HG02610 (cell line): ENCODE measurements around the gene SIAH3.
"Not testable (repeated sequence)": the region's sequence is repeated elsewhere in the genome, so short reads cannot be mapped to it uniquely, and the experiment has no call there.

ENCODE experiments used
- ATAC-seq: cut with Tn5 transposase; IDR thresholded peaks from one replicate; pipeline ENCODE4 v1.9.1; 2021; ENCODE audit warnings: mild to moderate bottlenecking, moderate library complexity; ENCODE audit not compliant: unreplicated experiment

The SIAH3 gene, protein sequence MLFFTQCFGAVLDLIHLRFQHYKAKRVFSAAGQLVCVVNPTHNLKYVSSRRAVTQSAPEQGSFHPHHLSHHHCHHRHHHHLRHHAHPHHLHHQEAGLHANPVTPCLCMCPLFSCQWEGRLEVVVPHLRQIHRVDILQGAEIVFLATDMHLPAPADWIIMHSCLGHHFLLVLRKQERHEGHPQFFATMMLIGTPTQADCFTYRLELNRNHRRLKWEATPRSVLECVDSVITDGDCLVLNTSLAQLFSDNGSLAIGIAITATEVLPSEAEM

DNA sequence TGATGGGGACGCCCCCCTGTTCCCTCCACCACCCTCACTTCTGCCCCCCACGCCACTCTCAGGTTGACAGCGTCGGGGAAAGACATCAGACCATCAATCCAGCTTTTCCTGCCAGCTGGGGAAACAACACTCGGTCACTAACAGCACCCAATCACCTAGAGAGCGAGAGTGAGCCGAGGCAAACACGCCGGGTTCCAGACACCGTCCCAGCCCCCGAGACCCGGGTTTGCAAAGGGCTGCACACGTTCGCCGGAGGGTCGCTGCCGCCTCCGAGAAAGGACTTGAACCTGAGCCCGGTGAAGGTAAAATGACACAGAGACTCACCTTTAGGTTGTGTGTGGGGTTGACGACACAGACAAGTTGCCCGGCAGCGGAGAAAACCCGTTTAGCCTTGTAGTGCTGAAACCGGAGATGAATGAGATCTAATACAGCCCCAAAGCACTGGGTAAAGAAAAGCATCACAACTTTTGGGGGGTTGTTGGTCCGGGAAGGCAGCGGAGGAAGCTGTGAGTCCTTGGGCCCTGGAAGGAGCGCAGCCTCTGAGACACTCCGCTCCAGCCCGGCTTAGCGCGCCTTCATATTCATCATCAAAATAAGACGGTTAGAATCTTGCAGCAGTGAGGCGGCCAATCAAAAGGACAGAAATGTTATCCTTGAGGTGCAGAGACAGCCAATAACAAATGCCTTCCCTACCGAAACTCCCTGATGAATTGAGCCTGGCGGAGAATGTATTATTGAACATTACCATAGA, at the start of gene SIAH3:
Gene SIAH3, minus strand, starts transcription at position 583 of the 751 bp plus-strand sequence. Its CDS starts 124 bp downstream, at position 459.
- no peak for ATAC-seq

DNA sequence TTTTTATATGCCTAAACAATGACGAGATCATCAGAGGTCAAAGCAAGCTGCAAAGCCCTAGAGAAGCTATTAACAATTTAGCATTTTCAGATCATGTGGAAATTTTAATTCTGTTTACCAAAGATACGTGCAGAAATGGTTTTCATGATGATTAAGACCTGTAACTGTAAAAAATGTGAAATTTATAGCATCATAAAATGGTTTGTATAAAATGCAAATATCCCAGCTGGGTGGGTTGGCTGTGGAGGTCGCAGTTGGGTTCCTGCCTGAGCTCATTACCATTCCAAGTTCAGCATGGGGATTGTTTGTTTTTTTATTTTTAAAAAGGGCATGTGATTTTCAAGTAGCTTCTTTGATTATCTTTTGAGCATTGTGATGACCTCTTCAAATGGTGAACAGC, 47.9 kb upstream of the SIAH3 start:
- ATAC-seq = no peak

DNA sequence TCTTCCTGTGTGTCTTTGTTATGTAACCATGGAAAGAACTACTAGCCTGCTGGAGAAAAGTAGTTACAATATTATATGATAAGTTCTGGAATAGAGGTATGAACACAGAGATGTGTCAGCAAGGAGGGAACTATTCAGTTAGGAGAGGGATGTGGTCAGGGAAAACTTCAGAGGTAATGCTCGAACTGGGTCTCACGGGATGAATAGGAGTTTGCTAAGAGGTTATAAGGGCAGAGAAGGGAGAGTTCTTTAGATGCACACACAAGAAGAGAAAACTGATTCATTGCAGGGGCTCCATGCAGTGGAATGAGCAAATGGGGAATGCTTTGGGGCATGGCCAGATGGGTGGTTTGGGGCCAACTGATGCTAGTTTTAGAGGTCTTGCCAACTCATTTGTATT, 46.0 kb upstream of the SIAH3 start:
- no peak for ATAC-seq

DNA sequence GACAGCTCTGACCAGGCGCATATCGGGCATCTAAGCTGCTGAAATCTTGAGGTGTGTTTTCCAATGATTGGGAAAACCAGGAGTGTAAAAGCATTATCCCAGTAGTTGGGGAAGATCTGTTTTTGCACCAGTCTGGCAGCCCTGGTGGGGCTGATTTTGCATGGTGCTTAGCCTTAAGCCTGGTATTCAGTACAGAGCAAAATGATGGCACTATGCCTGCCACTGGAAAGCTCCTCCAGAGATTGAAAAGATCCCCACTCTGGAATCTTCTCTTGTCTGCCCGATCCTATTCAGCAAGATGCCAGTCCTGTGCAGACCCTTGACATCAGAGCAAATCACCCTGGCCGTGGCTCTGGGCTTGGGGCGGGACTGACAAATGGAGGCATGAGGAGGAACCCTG, 44.7 kb upstream of the SIAH3 start:
- ATAC-seq = no peak

DNA sequence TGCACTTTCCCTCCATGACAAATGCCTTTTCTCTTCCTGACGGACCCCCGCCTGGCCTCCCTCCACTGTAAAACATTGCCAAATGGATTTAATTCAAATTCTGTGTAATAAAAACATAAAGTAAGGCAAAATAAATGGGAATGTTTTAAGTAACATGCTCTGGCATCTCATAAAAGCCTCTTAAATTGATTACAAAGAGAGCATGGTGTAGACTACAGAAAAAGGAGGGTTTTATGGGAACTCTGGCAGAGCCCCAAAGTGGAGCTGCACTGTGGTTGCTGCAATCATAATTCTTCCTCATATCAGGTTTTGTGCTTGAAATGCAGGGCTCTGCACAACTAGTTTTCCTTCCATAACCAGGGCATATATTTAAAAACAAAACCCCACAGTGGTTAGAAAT, 44.3 kb upstream of the SIAH3 start:
- no peak for ATAC-seq

DNA sequence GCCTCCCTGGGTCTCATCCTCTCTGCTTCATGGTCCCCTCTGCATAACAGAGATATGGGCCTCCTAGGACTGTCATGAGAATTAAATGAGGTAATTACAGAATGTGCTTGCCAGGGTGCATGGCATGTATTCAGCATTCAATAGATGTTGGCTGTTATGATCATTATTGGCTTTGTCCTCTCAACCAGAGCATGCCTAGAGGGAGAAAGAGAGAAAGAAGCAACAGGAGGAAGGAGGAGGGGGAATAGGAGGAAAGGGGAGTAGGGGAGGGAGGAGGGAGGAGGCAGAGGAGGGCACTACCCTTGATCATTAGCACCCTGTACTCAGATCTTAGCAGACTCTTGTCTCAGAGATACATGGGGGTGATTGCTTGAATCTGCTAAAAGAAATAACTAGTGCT, 41.0 kb upstream of the SIAH3 start:
- ATAC-seq = no peak

DNA sequence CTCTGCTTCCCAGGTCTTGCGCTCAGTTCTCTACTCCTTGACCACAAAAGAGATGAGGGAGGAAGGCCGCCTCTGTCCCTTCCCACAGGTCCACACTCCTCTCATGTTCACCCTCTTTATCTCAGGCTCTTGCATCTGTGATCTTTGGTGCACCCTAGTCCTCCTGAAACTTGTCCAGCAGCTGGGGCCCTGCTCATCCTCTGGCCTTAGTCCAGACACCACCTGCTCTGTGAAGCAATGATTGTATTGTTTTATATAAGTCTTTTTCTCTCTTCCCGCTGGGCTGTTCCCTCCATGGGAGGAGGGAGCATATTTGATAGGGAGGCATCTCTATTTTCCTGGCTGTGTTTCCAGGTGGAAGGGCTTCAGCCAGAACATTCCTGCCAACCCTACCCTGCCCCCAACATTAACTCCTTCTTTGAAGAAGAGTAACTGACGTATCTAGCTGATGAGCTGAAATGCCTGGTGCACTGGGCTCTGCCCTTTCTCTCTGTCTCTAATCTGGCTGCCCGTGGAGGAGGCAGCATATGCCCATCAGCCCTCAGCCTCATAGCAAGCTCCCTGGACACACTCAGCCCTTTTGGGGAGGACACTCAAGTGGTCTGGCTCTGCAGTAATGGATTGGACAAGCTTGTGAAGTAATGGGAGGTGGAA, 38.2 kb upstream of the SIAH3 start:
- no peak for ATAC-seq

DNA sequence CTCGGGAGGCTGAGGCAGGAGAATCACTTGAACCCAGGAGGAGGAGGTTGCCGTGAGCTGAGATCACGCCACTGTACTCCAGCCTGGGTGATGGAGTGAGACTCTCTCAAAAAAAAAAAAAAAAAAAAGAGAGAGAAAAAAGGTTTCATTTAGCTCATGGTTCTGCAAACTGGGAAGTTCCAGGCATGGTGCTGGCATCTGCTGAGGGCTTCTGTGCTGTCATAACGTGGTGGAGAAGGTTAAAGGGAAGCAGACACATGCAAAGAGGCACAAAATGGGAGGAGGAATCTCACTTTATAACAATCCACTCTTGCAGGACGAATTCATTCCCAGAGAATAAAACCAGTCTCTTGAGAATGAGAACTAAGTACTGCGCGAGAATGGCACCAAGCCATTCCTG, 34.9 kb upstream of the SIAH3 start:
- no peak for ATAC-seq

DNA sequence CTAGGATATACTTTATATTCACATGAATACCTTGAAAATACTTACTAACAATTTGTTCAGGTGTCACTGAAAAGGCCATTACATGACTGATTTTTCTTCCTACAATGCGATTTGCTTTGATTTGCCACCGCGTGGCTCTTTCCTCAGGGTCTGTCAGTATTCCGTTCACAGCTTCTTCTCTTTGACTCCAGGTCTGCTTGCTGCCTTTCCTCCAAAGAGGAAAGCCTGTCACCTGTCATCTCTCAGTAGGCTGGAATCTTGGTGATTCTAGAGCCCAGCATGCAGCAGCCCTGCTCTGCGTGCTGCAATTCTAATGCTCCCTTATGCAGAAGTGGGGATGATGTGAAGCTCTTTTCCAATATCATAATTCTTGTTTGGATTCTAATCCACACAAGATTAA, 33.6 kb upstream of the SIAH3 start:
- no peak for ATAC-seq

DNA sequence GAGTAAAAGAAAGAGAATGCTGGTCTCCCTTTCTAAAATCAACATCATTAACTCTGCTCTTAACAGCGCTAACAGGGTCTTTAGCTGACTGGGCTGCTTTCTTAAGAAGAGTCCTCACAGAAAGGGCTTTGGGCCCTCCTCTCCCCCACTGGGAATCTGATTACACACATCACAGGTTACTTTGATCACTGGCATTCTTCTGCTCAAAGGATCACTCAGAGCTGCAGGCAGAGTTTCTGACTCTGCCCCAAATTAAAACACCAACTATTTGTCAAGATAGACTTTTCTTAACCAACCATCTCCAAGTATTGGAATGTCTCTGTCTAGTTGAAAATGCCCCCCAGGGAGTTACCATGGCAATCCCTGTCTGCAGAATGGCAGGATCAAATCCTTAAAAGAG, 31.1 kb upstream of the SIAH3 start:
- ATAC-seq = no peak

DNA sequence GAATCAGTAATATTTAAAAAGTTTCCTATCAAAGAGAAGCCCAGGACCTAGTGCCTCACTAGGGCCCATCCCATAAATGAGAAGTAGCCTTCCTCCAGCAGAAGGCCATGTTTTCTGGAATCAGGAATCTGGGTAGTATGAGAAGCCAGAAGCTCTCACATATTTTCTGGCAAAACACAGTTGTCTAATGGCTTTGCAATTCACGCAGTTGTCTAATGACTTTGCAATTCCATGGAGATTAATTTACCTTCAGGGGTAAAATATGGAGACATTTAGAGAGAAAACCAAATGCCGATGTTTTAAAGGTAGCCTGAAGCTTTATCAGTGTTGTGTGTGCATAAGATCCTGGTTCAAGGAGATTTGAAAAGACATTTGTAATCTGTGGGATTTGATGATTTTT, 29.8 kb upstream of the SIAH3 start:
- no peak for ATAC-seq

DNA sequence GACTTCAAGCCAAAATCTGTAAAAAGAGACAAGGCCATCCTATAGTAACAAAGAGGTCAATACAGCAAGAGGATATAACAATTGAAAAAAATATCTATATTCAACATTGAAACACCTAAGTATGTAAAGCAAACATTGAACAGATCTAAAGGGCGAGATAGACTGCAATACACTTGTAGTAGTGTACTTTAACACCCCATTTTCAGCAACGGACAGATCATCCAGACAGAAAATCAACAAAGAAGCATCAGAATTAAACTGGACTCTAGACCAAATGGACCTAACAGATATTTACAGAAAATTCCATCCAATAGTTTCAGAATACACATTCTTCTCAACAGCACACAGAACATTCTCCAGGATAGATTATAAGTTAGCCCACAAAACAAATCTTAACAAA, 28.7 kb upstream of the SIAH3 start:
- ATAC-seq = no peak

DNA sequence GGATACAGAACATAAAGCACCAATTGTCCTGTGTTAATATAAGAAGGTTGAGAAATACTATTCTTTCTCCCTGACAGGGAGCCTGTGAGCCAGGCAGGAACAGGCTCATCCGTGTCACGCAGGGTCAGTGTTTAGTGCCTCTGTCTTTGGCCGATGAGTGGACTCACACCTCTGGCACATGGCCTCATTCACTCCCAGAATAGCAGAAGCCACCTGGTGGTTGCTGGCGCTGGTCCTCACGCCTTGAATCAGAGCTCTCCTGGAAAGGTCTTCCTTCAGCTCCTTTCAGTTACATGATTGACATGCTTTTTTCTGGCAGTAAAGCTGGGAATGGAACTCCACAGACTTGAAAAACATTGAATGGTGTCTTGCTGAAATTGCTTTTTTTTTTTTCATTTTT, 28.1 kb upstream of the SIAH3 start:
- no peak for ATAC-seq

DNA sequence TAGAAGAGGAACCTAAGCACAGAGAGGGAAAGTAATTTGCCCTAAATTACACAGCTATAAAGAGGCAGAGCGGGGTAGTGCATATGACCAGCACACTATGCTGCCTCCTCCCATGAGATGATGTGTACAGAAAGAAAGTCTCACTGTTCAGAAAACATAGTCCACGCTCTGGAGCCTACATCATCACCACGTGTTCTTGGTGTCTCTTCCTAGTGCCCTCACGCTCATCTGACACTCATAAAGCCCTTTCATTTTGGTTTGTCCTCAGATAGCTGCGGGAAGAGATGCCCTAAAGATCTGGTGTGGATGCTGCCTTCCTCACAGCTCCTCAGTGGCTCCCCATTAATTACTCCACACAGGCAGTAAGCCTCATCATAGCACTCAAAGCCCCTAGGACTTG, 27.4 kb upstream of the SIAH3 start:
- no peak for ATAC-seq

DNA sequence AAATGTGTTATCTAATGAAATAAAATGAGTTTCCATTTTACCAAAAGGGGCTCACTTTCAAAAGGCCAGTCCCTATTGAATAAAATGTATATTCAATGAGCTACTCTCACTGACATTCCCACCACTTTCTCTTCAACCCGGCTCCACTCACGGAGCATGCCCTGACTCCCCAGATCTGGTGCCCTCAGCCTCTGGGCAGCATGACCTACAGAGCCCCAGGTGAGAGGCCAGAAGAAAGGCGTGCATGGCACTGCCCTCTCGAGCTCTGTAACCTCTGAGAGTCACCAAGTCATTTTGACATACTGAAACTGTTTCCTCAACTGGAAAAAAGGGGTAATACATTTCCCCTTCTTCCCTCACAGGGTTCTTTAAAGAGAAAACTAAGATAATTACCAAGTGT, 25.2 kb upstream of the SIAH3 start:
- ATAC-seq = no peak

DNA sequence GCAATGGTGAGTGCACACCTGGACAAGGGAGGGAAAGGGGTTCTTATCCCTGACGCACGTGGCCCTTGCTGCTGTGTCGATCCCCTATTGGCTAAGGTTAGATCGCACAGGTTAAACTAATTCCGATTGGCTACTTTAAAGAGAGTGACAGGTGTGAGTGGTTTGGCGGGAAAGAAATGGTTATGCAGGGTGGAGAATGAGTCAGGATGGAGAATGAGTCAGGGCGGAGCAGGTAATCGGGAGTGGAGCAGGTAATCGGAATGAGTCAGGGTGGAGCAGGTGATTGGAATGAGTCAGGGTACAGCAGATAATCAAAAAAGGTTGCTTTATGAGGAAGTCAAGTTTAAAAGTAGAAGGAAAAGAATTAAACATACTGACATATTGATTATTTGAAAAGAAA, 24.4 kb upstream of the SIAH3 start:
- no peak for ATAC-seq

DNA sequence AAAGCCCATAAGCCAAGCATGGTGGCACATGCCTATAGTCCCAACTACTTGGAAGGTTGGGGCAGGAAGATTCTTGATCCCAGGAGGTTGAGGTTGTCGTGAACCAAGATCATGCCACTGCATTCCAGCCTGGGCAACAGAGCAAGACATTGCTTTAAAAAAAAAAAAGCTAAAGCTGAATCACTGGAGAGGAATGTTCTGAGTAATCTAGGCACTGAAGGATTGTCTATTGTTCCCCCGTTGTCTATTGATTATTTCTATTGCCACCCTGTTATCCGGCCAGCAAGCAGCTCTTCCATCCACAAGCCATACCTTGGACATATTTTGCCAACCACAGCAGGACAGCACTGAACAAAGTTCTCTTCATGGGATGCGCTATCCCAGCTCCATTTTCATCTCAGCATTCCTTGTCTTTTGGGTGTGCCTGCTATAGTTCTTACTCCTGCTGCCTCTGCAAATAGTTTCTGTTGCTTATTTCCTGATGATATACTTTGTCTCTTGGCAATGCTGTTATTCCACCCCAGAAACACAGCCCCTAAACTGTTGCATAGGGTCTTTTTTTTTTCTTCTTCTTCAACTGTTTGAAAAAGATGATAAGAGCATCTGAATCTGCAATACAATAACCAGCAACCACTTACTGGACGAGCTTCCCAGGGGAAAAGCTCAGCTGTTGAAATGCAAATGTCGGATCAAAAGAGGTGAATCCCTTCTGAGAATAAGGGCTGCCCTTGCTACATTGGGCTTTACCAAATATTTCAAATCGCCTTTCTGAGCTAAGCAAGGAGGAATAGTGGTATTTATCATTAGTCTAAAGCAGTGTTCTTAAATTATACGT, 22.2 kb upstream of the SIAH3 start:
- ATAC-seq = no peak

DNA sequence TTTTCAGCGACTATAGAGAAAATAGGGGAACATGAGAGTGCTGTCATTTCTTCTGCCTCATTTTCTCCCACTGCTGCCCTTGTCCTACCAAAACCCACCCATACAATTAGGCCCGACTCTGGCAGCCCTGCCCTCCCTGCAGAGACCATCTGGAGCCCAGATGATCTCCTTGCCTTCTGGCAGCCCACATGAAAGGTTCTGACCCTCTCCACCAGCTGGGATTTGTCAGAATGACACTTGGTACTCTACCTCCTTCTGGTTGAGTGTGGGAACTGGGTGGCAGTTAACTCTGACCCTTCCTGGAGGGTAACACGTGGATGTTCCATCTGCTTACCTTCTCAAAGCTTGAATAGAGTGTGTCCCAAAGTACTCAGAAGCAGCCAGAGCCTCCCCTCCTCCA, 21.0 kb upstream of the SIAH3 start:
- ATAC-seq = no peak

DNA sequence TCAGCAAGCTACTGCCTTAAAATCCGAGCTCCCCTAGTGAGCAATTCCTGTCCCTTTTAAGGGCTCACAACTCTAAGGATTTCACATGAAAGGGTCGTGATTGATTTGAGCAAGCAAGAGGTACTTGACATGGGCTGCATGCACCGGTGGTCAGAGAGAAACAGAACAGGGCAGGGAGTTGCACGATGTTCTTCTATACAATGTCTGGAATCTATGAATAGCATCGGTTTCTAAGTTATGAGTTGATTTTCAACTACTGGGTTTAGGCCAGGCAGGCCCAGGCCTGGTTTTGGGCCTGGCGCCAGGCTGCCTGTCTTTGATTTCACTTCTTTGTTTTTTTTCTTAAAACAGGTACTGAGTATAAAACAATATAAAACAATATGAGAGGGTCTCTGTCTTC, 19.6 kb upstream of the SIAH3 start:
- ATAC-seq = not testable (repeated sequence)

DNA sequence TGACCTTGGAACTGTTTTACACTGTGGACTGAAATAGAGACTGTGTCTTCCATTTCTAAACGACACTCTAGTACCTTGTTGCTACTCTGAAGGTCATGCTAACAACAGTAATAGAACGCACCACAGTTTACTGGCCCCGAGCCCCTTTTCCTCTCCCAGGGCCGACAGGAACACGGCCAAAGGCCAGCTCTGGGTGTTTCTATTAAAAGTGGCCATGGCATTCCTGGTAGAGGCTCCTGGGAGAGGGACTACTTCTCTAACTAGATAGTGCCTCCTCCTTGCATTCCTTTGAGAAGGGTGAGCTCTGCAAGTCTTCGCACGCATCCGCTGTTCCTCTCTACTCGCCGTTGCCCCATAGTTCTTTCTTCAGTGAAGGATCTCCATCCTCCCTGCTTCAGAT, 18.7 kb upstream of the SIAH3 start:
- no peak for ATAC-seq

DNA sequence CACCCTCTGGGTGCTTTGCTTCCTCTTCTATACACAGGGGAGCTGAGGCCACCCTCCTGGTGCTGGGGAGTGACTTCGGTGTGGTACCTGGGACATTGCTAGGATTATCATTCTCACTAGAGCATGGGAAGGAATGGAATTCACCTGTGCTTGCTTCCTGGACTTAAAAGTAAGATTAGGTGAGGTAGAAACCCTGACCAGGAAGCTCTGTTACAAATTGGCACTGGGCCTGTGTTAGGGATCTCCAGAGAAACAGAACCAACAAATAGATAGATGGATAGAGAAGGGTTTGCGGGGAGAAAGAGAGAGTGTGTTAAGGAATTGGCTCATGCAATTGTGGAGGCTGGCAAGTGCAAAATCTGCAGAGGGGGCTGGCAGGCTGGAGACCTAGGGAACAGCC, 13.9 kb upstream of the SIAH3 start:
- no peak for ATAC-seq
